Right hindlimb (tissue), 1 donor: ENCODE results near the gene MYH13.

Experiments
- DNase-seq: peaks from one replicate; pipeline ENCODE4 v3.0.0-alpha.2; 2018

MYH13 gene

DNA sequence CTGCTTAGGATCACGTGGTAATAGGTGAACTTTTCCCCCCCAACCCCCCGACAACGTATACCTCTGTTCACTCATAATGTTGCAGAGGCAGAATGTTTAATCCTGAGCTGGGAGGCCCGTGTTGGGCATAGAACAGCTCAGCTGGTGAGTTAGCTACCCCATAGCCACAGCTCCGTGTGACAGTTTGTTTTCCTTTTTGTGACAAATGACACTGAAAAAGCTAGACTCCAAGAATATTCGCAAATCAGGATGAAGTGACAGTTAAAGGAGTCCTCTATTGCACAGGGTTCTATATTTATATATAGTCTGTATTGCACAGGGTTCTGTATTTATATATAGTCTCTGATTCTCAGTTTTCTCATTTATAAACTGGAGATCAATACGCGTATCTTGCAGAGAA is 33.8 kb downstream of the MYH13 start:
- DNase-seq, result no peak

DNA sequence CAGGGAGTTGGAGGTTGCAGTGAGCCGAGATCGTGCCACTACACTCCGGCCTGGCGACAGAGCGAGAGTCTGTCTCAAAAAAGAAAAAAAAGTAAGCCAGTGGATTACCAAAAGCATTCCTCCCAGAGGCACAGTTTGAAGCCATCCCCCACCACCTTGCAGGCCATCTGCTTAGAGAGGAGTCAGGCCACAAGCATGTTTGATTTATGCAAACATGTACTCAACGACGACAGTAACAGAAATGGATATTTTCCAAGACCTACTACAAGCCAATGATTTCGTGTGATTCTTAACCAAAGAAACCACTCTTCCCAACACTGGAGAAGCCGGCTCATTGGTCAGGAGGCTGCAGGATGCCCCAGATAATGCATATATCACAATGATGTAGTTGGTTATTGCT is 34.8 kb downstream of the MYH13 start:
- no peak for DNase-seq

DNA sequence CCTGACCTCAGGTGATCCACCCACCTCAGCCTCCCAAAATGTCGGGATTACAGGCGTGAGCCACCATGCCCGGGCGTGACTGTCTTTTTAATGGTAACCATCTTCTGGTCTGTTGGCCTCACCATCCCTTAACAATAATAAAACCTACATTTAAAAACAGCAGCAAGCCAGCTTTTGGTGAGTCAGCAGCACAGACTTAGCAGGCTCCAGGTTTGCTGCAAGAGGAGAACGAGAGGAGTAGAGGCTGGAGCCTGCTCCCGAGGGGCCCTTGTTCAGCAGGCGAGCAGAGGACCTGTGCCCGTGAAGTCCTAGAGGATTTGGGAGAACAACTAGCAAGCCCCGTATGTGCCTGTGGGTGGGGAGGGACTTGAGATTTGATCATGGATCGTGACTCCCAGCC is 35.7 kb downstream of the MYH13 start:
- no peak for DNase-seq

DNA sequence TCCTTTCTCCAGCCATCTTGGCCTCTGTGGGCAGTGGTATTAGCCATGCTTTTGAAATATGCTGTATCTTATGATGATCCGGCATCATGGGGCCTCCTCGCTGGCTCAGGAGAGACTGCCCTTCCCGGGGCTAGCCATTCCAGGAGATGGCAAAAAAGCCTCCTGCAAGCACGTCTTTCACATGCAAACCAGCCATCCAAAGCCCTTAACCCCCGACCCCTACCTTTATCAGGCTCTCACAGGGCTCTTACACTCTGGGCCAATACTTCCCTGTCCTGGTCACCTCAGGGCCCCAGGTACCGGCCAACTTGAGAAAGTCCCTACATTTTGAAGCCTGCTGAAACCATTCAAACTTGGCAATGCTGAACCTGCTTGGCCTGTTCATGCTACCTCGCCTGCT is 36.4 kb downstream of the MYH13 start:
- DNase-seq, result no peak

DNA sequence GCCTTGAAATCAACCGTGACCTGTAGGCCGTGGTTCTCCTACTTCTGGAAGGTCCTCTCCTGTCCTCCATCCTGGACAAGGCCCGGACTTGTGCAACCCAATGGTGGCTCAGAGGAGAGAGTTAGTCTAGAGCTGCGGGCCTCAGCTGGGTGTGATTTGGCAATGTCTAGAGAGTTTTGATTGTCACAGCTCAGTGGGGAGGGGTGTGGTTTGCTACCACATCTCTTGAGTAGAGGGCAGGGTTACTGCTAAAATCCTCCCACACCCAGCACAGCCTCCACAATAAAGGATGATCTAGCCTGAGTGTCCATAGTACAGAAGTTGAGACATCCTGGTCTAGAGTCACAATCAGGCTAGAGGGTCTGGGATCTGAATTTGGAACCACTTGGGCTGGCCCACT is 40.3 kb downstream of the MYH13 start:
- DNase-seq, result no peak

DNA sequence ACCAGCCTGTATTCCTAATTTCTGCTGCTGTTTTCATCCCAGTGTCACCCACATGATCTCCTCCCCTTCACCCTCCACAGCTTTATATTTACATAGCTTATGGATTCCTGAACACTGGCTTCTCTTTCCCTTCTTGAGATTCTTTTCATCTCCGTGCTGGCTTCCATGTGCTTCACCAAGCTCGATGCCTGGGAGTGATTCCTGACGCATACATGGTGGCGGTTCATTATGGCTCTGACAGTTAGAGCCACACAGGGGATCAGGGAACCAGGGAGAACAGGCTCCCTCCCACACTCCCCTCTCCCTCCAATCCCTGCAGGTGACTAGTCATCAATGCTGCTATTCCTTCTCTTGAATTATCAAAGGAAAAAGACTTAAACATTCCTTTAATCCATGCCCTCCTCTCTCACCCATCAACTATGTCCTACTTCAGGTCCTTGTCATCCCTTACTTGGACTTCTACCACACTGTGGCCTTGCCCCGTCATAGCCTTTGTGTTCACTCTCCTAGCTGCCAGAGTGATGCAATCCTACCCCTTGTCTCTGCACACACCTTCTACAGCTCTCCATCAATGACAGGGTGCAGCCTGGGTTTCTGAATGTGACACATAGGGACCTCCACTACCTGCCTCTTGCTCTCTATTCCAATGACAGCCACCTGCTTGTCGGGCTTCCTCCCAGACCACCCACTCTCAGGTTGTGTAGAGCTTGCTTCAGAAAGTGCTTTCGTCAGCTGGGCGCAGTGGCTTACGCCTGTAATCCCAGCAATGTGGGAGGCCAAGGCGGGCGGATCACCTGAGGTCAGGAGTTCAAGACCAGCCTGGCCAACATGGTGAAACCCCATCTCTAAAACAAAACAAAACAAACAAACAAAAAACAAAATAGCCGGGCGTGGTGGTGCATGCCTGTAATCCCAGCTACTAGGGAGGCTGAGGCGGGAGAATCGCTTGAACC is 43.6 kb downstream of the MYH13 start:
- no peak for DNase-seq

DNA sequence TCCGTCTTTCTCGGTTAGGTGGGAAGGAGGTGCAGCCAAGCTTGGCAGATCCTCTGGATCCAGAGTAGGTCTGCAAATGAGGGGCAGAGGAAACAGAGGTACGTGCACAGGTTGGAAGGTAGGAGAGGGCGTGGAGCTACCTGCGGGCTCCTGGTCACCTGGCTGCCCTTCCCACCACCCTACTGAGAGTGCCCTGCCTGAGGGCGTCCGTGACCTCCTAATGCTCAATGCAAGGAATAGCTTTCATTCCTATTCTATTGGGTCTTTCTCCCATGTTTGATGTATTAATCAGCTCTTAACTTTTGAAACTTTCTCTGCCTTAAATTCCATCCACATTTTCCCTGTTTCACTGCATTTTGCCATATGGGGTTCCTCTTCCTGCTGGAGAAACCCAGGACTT is 44.6 kb downstream of the MYH13 start:
- DNase-seq, result no peak

DNA sequence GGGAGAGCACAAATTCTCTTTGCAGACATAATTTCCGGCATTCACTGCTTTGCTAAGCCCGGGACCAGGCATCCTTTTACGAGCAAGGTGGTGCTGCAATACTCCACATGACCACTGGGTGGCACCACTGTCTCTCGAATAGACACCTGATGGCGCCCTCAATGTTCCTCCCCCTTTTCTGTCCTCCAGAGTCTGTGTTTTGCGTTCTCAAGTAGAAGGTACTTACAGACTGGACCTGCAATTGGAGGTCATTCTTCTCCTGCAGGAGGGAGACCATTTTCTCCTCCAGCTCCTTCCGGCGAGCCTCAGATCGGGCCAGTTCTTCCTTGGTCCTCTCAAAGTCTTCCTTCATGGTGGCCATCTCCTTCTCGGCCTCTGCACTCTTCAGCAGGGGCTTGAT is 45.2 kb downstream of the MYH13 start:
- peak; percentile 84 for DNase-seq

DNA sequence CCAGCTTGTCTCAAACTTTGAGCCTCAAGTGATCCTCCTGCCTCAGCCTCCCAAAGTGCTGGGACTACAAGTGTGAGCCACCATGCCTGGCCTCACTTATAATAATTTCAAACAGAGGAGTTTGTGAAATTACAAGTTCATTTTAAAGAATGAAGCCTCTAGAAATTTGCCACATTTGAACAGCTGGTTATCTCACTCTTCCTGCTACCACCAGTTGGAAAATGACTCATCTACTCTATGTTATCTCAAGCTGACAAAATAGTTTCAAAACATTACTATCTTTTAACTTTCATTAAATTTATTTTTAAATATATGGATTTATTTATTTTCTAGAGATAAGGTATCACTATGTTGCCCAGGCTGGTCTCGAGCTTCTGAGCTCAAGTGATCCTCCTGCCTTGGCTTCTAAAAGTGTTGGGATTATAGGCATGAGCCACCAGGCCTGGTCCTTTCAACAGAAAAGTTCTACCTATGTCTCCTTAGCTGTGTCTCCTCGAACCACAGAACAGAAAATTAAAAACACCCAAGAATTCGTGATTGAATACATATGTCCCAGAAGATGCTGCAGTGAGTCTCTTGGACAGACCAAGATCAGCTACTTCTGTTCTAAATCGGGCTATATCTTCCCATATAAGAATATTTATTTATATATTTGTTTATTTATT is 47.6 kb downstream of the MYH13 start:
- DNase-seq, result no peak

DNA sequence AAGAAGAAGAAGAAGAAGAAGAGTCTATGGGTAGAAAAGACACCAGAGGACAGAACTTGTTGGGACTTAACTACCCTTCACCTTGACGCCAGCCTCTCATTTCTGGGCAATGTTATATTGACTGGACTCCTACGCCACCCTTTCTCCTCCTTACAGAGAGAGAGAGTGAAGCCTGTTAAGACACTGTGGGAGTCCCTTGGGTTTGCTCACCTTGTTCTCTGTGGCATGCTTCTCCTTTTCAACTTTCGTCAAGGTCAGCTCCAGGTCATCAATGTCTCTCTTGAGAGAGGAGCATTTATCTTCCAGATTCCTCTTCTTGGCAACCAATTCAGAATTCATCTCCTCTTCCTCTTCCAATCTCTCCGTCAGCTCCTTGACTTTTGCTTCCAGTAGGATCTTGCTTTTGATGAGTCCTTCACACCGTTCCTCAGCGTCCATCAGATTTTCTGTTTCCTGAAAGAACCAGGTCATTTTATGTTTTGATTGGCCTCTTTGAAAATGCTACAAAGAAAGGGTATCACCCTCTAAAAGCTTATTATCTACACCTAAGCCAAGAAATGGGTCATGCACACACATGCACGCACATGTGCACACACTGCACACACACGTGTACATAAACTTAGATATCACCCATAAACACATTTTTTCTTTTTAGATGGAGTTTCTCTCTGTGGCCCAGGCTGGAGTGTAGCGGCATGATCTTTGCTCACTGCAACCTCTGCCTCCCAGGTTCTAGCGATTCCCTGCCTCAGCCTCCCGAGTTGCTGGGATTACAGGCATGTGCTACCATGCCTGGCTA is 48.8 kb downstream of the MYH13 start:
- DNase-seq, result no peak

DNA sequence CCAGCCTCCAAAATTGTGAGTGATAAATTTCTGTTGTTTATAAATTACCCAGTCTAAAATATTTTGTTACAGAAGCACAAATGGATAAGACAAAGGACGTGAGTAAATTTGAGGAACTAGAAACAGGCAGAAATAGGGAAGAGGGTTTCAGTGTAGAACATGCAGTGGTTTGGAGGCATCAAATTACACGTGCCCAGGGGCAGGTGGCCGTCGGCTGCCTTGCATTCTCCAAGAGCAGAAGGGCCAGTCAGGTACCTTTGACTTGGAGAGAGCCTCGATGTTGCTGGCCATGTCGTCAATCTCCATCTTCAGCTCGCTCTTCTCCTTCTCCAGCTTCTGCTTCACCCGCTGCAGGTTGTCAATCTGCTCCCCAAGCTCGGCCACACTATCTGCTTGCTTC is 54.3 kb downstream of the MYH13 start:
- DNase-seq, result no peak

DNA sequence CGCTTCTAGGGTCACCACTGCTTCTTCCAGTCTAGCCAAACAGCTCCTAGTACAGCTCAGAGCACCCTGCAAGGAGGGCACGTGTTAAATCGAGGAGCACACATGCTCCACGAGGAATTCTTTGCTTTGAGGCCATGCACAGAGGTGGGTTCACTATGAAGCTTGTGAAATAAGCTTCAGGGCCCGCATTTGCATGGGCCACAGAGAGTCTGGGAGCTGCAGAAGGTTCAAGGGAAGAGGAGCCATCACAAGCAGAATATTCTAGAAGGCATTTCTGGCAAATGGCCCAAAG is 55.3 kb downstream of the MYH13 start:
- no peak for DNase-seq

DNA sequence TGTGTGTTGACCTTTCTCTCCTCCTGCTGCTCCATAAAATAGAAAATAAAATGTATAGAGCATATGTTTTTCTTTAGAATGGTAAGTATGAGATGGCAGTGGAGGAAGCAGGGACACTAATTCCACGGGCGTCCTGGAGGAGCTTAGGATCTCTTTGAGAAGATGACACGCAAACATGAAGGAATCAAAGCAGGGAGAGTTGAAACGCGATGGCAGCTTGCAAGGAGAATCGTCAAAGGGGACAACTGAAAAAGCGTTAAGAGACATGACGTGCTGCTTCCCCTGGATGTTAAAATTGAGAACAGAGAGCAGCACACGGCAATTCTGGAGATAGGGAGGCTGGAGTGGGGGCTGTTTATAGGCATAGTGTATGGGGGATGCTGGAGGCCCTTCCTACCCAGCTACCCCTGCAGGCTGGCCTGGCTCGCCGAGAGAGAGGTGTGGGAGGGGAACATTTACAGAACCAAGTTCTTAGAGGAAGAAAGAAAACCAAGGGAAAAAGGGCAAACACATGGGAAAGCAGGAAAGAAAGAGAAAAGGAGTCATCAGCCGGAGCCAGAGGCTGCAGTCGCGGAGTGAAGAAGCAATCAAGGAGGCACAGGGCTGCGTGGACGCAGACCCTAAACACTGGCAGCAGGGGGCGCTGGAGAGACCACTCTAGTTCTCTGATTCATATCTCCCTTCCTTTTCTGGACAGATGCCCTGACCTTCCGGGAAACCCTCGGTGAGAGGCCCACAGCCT is 55.8 kb downstream of the MYH13 start:
- peak; percentile 76 for DNase-seq

DNA sequence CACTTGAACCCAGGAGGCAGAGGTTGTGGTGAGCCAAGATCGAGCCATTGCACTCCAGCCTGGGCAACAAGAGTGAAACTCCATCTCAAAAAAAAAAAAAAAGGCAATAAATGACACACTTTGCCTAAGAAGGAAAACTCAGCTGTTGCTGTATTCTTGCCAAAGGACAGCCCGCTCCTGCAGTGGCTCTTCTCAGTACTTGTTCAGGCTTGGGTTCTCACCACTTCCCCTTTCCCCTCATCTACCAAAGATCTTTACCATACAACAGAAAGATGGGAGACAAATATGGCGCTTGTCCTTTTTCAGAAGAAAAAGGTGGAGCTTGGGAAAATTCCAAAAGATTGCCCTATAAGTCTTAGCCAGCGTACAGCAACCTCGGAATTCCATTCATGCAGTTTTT is 58.5 kb downstream of the MYH13 start:
- no peak for DNase-seq

DNA sequence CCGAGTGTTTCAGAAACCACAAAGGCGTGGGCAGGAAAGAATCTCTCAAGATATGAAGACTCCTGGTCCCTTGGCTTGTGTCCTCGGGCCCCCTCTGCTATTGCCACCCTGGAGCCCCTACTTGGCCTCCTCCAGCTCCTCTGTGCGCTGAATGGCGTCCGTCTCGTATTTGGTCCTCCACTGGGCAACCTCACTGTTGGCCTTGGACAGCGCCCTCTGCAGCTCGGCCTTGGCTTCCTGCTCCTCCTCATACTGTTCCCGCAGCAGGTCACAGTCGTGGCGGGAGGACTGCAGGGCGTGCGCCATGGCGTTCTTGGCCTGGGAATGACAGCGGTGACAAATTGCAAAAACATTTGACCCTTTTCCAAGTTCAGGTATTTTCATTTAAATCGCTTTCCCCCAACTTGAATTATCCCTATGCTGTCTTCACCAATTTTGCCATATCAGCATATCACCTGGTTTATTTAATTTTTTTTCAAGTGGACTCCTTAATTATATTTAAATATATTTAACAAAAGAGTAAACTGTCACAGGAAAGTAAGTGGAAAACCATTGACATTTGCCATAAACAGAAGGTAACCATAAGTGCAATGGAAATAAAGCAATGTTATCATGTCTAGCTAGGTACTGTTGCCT is 59.7 kb downstream of the MYH13 start:
- no peak for DNase-seq

DNA sequence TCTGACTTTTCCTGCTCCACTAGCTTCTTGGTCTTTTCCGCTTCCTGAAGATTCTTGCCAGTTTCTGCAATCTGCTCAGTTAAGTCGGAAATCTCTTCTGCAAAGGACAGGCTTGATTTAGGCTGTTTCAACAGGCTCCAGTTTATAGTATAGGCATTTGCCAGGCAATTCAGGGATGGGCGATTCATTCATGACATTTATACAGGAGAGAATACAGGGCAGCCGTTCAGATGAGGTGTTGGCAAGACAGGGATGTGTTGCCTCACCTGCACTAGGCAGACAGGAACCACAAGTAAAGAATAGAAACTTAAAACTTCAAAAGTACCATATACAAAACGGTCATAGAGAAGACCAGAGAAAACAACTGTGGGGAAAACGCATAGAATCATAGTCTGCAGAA is 61.7 kb downstream of the MYH13 start:
- no peak for DNase-seq

DNA sequence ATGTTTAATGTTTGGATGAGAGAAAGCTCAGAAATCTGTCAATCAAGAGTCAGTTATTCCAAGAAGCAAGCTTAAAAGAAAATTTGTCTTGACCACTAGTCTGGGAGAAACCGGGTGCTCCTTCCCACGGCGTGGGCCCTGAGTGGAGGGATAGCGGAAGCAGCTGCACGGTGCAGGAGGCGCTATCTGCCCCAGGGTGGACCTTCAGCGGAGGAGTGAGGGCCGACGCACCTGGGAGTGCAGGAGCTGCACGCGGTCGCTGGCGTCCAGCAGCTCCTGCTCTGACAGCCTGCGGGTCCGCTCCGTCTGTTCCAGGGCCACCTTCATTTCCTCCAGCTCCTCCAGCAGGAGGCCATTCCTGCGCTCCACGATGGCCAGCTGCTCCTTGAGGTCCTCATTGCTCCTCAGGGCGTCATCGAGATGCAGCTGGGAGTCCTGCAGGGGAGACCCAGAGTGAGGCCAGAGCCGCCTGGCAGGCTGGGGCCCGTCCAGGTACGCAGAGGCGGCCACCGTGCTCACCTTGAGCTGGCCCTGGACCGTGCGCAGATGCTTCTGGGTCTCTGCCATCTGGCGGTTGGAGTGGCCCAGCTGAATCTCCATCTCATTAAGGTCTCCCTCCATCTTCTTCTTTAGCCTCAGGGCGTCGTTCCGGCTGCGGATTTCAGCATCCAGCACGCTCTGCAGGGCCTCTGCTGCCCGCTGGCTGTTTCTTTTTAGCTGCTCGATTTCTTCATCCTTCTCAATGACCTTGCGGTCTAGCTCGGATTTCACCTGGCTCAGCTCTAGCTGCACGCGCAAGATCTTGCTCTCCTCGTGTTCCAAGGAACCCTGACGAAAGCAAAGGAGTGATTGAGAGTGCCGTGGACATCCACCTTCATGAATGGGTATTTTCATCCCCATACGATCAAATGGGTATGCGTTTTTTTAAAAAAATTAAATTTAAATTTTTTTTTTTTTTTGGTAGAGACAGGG is 63.5 kb downstream of the MYH13 start:
- DNase-seq, result no peak

DNA sequence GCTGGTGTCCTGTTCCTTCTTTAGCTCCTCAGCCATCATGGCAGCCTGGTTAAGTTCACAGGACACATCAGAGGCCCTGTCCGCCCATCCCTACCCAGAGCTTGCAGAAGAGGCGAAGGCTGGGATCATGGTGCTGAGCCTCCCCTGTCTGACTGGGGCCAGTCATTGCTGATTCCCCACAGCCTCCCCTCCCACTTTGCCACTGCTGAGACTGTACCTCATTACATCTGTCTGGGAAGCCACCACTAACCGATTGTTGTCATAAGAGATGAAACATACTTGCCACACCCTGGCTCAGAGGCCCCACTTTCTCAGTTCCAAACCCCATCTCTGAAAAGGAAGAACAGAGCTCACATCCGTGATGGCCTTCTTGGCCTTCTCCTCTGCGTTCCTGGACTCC is 66.2 kb downstream of the MYH13 start:
- no peak for DNase-seq

DNA sequence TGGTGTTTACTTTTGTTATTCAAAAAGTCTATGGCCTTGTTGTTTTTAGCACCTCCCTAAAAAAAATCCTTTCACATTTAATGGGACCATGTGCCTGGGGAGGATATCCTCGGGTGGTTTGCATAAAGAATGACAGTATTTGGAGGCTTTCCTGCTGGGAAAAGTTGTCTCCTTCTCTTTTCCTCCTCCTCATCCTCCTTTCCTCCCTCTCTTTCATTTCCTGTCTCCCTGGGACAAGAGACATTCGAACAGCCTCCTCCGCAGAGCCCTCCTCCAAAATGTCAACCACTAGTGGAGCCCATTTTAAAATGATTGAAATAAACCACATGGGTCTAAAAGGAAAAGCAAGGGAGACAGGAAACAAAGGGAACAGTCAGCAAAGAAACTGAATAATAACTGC is 67.4 kb downstream of the MYH13 start:
- DNase-seq, result no peak

DNA sequence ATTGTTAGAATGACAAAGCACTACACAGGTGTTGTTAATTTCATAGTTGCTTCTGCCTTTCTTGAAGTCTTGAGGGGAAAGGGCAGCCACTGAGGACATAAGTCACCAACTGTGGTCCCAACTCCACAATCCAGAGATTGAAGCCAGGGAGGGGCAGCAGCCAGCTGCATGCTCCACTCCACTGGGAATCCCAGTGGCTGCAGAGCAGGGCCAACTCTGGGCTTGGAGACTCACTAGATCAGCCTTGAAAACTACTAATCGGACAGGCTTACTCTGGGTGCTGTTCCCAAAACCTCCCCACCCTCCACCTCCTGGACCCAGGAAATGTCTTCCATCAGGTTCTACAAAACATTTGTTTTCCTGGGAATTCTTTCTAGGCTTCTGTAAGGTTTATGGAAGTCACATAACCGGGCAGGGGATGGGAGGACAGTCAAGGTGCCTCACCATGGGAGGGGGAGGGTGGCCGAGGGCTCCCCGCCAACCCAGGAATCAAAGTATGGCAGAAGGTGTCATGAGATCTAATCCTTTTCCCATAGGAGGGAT is 68.0 kb downstream of the MYH13 start:
- DNase-seq, result no peak

DNA sequence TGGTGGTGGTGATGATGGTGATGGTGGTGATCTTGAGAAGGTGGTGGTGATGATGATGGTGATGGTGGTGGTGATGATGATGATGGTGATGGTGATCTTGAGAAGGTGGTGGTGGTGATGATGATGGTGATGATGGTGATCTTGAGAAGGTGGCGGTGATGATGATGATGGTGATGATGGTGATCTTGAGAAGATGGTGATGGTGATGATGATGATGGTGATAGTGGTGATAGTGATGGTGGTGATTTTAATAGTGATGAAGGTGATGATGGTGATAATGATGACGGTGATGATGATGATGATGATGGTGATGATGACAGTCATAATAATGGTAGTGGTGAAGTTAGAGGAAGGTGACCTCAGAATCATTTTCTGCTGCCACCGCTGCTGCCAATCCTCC is 75.1 kb downstream of the MYH13 start:
- no peak for DNase-seq
